HCT116 (cell line): Measurements from ENCODE around the gene HOXA13.

ENCODE experiments used
- CTCF ChIP-seq, 3 experiments: fragments of 200-600 bp in 1 of 3; sonication (generic) in 1 of 3; IDR thresholded peaks in 2 of 3; conservative IDR thresholded peaks in 1 of 3; 2 replicates each; pipeline ENCODE4 v1.5.1; 2012 to 2017; ENCODE audit warnings: low read depth in 2 of 3, low read length in 2 of 3, antibody characterized with exemption in 1 of 3, borderline replicate concordance in 1 of 3, control low read depth in 1 of 3, mild to moderate bottlenecking in 1 of 3, mixed read lengths in 1 of 3, mixed run types in 1 of 3, moderate library complexity in 1 of 3; ENCODE audit not compliant: insufficient read depth in 1 of 3
- REST ChIP-seq: IDR thresholded peaks from 2 replicates; pipeline ENCODE4 v1.6.1; 2012; ENCODE audit warnings: low read depth

- TF ChIP-seq CTCF (IDR thresholded peaks at IDR 0.05 in 2 of 3, conservative IDR thresholded peaks at IDR 0.05 in 1 of 3; ENCODE audit: borderline replicate concordance in 1 of 3, insufficient read depth in 1 of 3, low read depth in 2 of 3, low read length in 2 of 3) (no peak), REST (no peak)
Measured at GRCh38 chr7:27208998-27209397, 9.1 kb upstream of the HOXA13 start.
